B cell (primary cell): Measurements from ENCODE around the gene CNTNAP2.

Source experiments
- CTCF ChIP-seq: fragments of 200-600 bp; IDR thresholded peaks from one replicate; pipeline ENCODE4 v1.8.0; 2022; ENCODE audit warnings: antibody characterized with exemption, mild to moderate bottlenecking
- EZH2 ChIP-seq: IDR thresholded peaks from 2 replicates; pipeline ENCODE4 v1.6.1; 2012; ENCODE audit warnings: borderline replicate concordance, low read depth, mild to moderate bottlenecking, moderate library complexity, low read length; ENCODE audit not compliant: insufficient read depth, poor library complexity, severe bottlenecking

- no peak for TF ChIP-seq CTCF
- no peak for TF ChIP-seq EZH2
Observed at GRCh38 chr7:148185041-148185440, 2068.4 kb downstream of the CNTNAP2 start.
